Activated CD8-positive, alpha-beta memory T cell treated with anti-CD3 and anti-CD28 coated beads, Interleukin-2, amount 50 U/mL, for 24 hours (primary cell): ENCODE results near the gene SPATA31A3.
"Not testable (repeated sequence)": the region's sequence is repeated elsewhere in the genome, so short reads cannot be mapped to it uniquely, and the experiment has no call there.

Source experiments
- DNase-seq: peaks from one replicate; pipeline ENCODE4 v3.0.0-alpha.2; 2020; ENCODE audit errors: extremely low read depth

SPATA31A3 gene

GRCh38 chr9:66992450-66992849 is at the start of gene SPATA31A3:
Gene SPATA31A3 (minus strand): TSS chr9:66992550. CDS start chr9:66992521, 29 bp downstream.
- DNase-seq, result not testable (repeated sequence)

- not testable (repeated sequence) for DNase-seq
Measured at GRCh38 chr9:66952576-66952975, 39.8 kb downstream of the SPATA31A3 start.

DNA sequence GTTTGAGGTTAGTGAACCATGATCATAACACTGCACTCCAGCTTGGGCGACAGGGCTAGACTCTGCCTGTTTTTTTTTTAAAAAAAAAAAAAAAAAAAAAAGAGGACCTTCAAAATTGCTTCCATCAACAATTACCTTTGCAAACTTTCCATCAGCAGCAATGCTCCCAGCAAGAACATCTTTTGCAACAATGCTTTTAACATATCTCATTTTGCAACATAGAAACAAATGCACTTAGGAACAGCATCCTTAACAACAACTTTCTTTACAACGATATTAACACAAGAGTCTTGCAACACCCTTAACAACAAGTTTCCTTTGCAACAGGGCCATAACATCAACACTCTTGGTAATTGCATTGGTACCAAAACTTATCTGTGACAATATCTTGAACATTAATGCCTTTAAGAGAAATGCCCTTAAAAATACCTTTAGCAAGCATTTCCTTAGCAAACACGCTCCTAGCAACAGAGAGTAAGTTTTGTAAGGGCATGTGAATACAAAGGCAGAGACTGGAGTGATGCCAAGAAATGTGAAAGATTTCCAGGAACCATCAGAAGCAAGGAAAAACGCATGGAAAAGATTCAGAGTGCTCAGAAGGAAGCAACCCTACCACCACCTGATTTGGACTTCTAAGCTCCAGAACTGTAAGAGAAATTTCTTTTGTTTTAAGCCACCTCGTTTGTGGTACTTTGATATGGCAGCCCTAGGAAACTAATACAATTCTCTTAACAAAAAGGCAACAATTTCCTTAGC is 49.8 kb downstream of the SPATA31A3 start:
- DNase-seq, result not testable (repeated sequence)

DNA sequence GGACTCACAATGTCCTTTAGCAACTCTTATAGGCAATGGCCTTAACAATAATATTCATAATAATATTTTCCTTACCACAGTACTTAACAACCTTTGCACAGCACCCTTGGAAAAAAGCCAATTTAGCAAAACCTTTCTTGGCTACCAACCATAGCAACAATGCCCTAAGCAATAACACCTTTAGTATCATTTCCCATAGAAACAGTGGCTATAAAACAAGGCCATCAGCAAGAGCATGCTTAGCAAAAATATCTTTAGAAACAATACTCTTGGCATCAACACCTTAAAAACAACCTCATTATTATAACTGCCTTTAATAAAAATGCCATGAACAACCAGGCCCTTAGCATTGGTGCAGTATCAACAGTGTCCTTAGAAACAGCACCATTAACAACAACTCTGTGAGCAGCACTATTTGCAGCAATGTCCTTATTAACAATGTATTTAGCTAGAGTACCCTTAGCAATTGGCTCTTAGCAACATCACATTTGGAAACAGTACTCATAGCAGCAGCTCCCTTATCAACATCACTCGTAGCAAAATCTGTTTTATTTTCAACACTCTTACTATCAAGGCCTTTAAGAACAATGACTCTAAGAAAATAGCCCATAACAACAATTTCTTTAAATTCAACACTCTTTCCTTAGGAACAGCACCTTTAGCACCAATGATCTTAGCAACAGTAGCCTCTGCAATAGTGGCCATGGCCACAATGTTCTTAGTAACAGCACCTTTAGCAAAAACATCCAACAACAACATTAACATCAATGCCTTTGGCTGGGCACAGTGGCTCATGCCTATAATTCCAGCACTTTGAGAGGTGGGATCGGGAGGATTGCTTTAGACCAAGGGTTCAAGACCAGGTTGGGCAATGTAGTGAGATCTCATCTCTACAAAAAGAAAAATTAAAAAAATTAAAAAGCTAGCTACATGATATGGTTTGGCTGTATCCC is 52.2 kb downstream of the SPATA31A3 start:
- not testable (repeated sequence) for DNase-seq

GRCh38 chr9:66938322-66938721 is 54.0 kb downstream of the SPATA31A3 start:
- DNase-seq, result not testable (repeated sequence)

- not testable (repeated sequence) for DNase-seq
Measured at GRCh38 chr9:66937662-66938061, 54.7 kb downstream of the SPATA31A3 start.
